CD4-positive, alpha-beta T cell (primary cell): ENCODE data around the gene PDGFD. TPM values are rescaled to one million over a fixed set of nuclear protein-coding genes. Genes with fewer than 3 reads are reported as not detected.

Experiments used
- ATAC-seq: fragments of 200-7000 bp; cut with Tn5 transposase; one replicate; pipeline ENCODE4 v1.10.0; 2022; ENCODE audit warnings: mild to moderate bottlenecking; ENCODE audit not compliant: poor library complexity
- CTCF ChIA-PET: fragments of 350-600 bp; sonication (Branson Sonifier 250); formaldehyde crosslinking; loops from one replicate; lab custom pipeline; 2021; ENCODE audit warnings: antibody characterized with exemption, inconsistent platforms; lab: Charles Lee
- POLR2A ChIA-PET: fragments of 350-600 bp; sonication (Branson Sonifier 250); formaldehyde crosslinking; loops from one replicate; lab custom pipeline; 2021; ENCODE audit warnings: antibody characterized with exemption, inconsistent platforms; lab: Charles Lee
- DNase-seq, 14 experiments: peaks; one replicate each; pipeline ENCODE4 v3.0.0-alpha.2; 2013 to 2020; ENCODE audit warnings: mixed read lengths in 2 of 14
- H3K27ac ChIP-seq, 2 donors: one replicate each; pipeline versions ENCODE4 v1.5.1 to v1.7.0; 2013; ENCODE audit warnings: low read length in 2 of 2, low read depth in 1 of 2, mild to moderate bottlenecking in 1 of 2
- H3K27me3 ChIP-seq, 2 experiments: 1 replicate in 1 of 2; 2 replicates in 1 of 2; pipeline versions ENCODE4 v1.6.1 to v1.7.0; 2013; ENCODE audit warnings: low read length in 2 of 2, control low read depth in 1 of 2, mild to moderate bottlenecking in 1 of 2, moderate library complexity in 1 of 2; ENCODE audit not compliant: insufficient read depth in 2 of 2, control insufficient read depth in 1 of 2
- H3K36me3 ChIP-seq: one replicate; pipeline ENCODE4 v1.6.1; 2013; ENCODE audit warnings: low read length, control low read depth; ENCODE audit not compliant: insufficient read depth
- H3K4me1 ChIP-seq: one replicate; pipeline ENCODE4 v1.6.1; 2013; ENCODE audit warnings: low read length, control low read depth; ENCODE audit not compliant: insufficient read depth
- H3K4me3 ChIP-seq: one replicate; pipeline ENCODE4 v1.5.1; 2013; ENCODE audit warnings: mild to moderate bottlenecking, low read length, moderate library complexity
- H3K9me3 ChIP-seq, 2 experiments: 1 replicate in 1 of 2; 2 replicates in 1 of 2; pipeline versions ENCODE4 v1.6.1 to v1.7.0; 2013; ENCODE audit warnings: low read length in 2 of 2, mild to moderate bottlenecking in 2 of 2, control low read depth in 1 of 2, moderate library complexity in 1 of 2; ENCODE audit not compliant: control insufficient read depth in 1 of 2, insufficient read depth in 1 of 2
- H3K27ac Mint-ChIP-seq: one replicate; pipeline ENCODE4 v1.8.0; 2020; ENCODE audit warnings: mixed read lengths
- H3K27me3 Mint-ChIP-seq: one replicate; pipeline ENCODE4 v1.8.0; 2021; ENCODE audit warnings: mixed read lengths
- H3K36me3 Mint-ChIP-seq: one replicate; pipeline ENCODE4 v1.8.0; 2021; ENCODE audit warnings: low read depth, mixed read lengths
- H3K4me1 Mint-ChIP-seq: one replicate; pipeline ENCODE4 v1.8.0; 2021; ENCODE audit warnings: low read depth, mixed read lengths
- H3K4me3 Mint-ChIP-seq: one replicate; pipeline ENCODE4 v1.8.0; 2020; ENCODE audit warnings: mild to moderate bottlenecking, mixed read lengths
- H3K9me3 Mint-ChIP-seq: one replicate; pipeline ENCODE4 v1.8.0; 2020; ENCODE audit warnings: mixed read lengths
- CTCF ChIP-seq: fragments of 200-600 bp; IDR thresholded peaks from one replicate; pipeline ENCODE4 v1.8.0; 2022; ENCODE audit warnings: antibody characterized with exemption, mild to moderate bottlenecking
- intact Hi-C, 2 experiments: fragments of 100-400 bp; cut with DNase I in 1 of 2; cut with micrococcal nuclease in 1 of 2; formaldehyde crosslinking; loops; one replicate each; pipeline versions ENCODE4 v1.15.1 to v1.9.0; 2023 to 2025; cut with DNase I, micrococcal nuclease
- total RNA-seq, 174 experiments: library from RNA in 2 of 174; stranded (reverse) in 2 of 174; gene quantifications; one replicate each; pipeline ENCODE4 v1.2.3 and lab custom pipeline; 2021 to 2026

PDGFD gene
- total RNA-seq, 2 experiments from 2014 or later: not detected

- Mint-ChIP-seq H3K4me3 (no peak overlapping the region), H3K4me1 (no peaks in the 10 kb centered on the region), H3K27ac (no peak overlapping the region), H3K36me3 (no peaks in the 10 kb centered on the region), H3K9me3 (peaks cover 2% of the 10 kb centered on the region), H3K27me3 (no peaks in the 10 kb centered on the region)
- H3K9me3 ChIP-seq: no peaks in the 10 kb centered on the region
- CTCF ChIA-PET: no interaction called here
- no peak for TF ChIP-seq CTCF
- no peaks in the 10 kb centered on the region for H3K36me3 ChIP-seq
- DNase-seq (no peak), ATAC-seq (no peak)
- H3K4me1 ChIP-seq: no peaks in the 10 kb centered on the region
- intact Hi-C loops: no loop called here
- no peaks in the 10 kb centered on the region for H3K27me3 ChIP-seq
- H3K4me3 ChIP-seq: no peak overlapping the region
- no peak overlapping the region for H3K27ac ChIP-seq
- POLR2A ChIA-PET: no interaction called here
Measured at GRCh38 chr11:104067534-104067933, 96.4 kb downstream of the PDGFD start.

GRCh38 chr11:104064034-104064630 is 99.8 kb downstream of the PDGFD start:
- Mint-ChIP-seq H3K9me3 (peaks cover 2% of the 10 kb centered on the region), H3K4me3 (no peak overlapping the region), H3K27ac (no peak overlapping the region), H3K36me3 (no peaks in the 10 kb centered on the region), H3K27me3 (no peaks in the 10 kb centered on the region), H3K4me1 (no peaks in the 10 kb centered on the region)
- DNase-seq (no peak), ATAC-seq (no peak)
- Histone ChIP-seq H3K9me3 (no peaks in the 10 kb centered on the region), H3K4me3 (no peak overlapping the region), H3K4me1 (no peaks in the 10 kb centered on the region), H3K27me3 (no peaks in the 10 kb centered on the region), H3K36me3 (no peaks in the 10 kb centered on the region), H3K27ac (no peak overlapping the region)
- intact Hi-C loops: no loop called here
- TF ChIP-seq CTCF: no peak
- ChIA-PET POLR2A (no interaction called here), CTCF (no interaction called here)

GRCh38 chr11:104061853-104062521 is 102.0 kb downstream of the PDGFD start:
- Mint-ChIP-seq H3K9me3 (peaks cover 2% of the 10 kb centered on the region), H3K27ac (no peak overlapping the region), H3K36me3 (no peaks in the 10 kb centered on the region), H3K4me3 (no peak overlapping the region), H3K4me1 (no peaks in the 10 kb centered on the region), H3K27me3 (no peaks in the 10 kb centered on the region)
- POLR2A ChIA-PET: no interaction called here
- intact Hi-C loops: no loop called here
- no peaks in the 10 kb centered on the region for H3K4me1 ChIP-seq
- H3K27ac ChIP-seq: no peak overlapping the region
- H3K36me3 ChIP-seq: no peaks in the 10 kb centered on the region
- no peaks in the 10 kb centered on the region for H3K9me3 ChIP-seq
- ATAC-seq (no peak), DNase-seq (no peak)
- CTCF ChIA-PET: no interaction called here
- H3K4me3 ChIP-seq: no peak overlapping the region
- H3K27me3 ChIP-seq: no peaks in the 10 kb centered on the region
- TF ChIP-seq CTCF: no peak
